Mammary epithelial cell (primary cell): Measurements from ENCODE around the gene NUDT2.

Experiments
- CTCF ChIP-seq, 2 donors: IDR thresholded peaks in 1 of 2; conservative IDR thresholded peaks in 1 of 2; 2 replicates each; pipeline ENCODE4 v1.5.1; 2011 to 2012; ENCODE audit warnings: inconsistent platforms in 2 of 2, low read length in 2 of 2, mild to moderate bottlenecking in 2 of 2, control low read depth in 1 of 2, low read depth in 1 of 2; ENCODE audit not compliant: insufficient read depth in 1 of 2; ENCODE audit errors: extremely low read depth in 1 of 2
- EZH2 ChIP-seq: IDR thresholded peaks from 2 replicates; pipeline ENCODE4 v1.6.1; 2012; ENCODE audit warnings: low read length, inconsistent platforms, borderline replicate concordance

GRCh38 chr9:34291423-34291822 lies 37.9 kb upstream of the NUDT2 start:
- TF ChIP-seq EZH2 (no peak), CTCF (conservative IDR thresholded peaks at IDR 0.05 in 1 of 2, IDR thresholded peaks at IDR 0.05 in 1 of 2; ENCODE audit: extremely low read depth in 1 of 2, insufficient read depth in 1 of 2, low read depth in 1 of 2, low read length in 2 of 2) (no peak)
